Esophagus squamous epithelium (tissue), 5 donors: ENCODE data around the gene CLSTN3. TPM values are rescaled to one million over a fixed set of nuclear protein-coding genes. Genes with fewer than 3 reads are reported as not detected.
"Not testable (repeated sequence)": the region's sequence is repeated elsewhere in the genome, so short reads cannot be mapped to it uniquely, and the experiment has no call there.

Source experiments
- DNase-seq: peaks from one replicate; lab custom pipeline; 2025; lab: John Stamatoyannopoulos, UW
- H3K27ac ChIP-seq, 4 donors: fragments of 200-600 bp; sonication (generic); one replicate each; pipeline ENCODE4 v1.5.1; 2016 to 2019; ENCODE audit warnings: mild to moderate bottlenecking in 1 of 4
- H3K27me3 ChIP-seq, 4 donors: fragments of 200-600 bp; sonication (generic); 1 replicate in 3 of 4; 2 replicates in 1 of 4; pipeline versions ENCODE4 v1.5.1 to v1.6.0; 2017 to 2021; ENCODE audit warnings: antibody characterized with exemption in 1 of 4
- H3K36me3 ChIP-seq, 3 donors: fragments of 200-600 bp; sonication (generic); one replicate each; pipeline ENCODE4 v1.5.1; 2016 to 2019
- H3K4me1 ChIP-seq, 3 donors: fragments of 200-600 bp; sonication (generic); one replicate each; pipeline ENCODE4 v1.5.1; 2017 to 2019
- H3K4me3 ChIP-seq, 4 donors: fragments of 200-600 bp; sonication (generic); 1 replicate in 3 of 4; 2 replicates in 1 of 4; pipeline ENCODE4 v1.5.1; 2016 to 2019; ENCODE audit warnings: mild to moderate bottlenecking in 2 of 4, moderate library complexity in 1 of 4
- H3K9me3 ChIP-seq, 3 donors: fragments of 200-600 bp; sonication (generic); one replicate each; pipeline ENCODE4 v1.5.1; 2016 to 2019
- CTCF ChIP-seq, 6 experiments: fragments of 450-650 bp in 4 of 6; fragments of 200-600 bp in 2 of 6; sonication (generic) in 2 of 6; IDR thresholded peaks; one replicate each; pipeline ENCODE4 v1.5.1; 2016 to 2019; ENCODE audit warnings: antibody characterized with exemption in 6 of 6, mild to moderate bottlenecking in 4 of 6, moderate library complexity in 4 of 6
- POLR2A ChIP-seq, 4 donors: fragments of 450-650 bp; IDR thresholded peaks; one replicate each; pipeline ENCODE4 v1.6.1; 2017; ENCODE audit warnings: antibody characterized with exemption in 4 of 4, mild to moderate bottlenecking in 4 of 4, moderate library complexity in 3 of 4
- WGBS, 2 donors: methylation state at CpG; one replicate each; pipeline ENCODE4 v1.1.5; 2018; 5-methylcytosine and 5-hydroxymethylcytosine counted together
- intact Hi-C: fragments of 100-400 bp; cut with DNase I; formaldehyde crosslinking; loops from one replicate; pipeline ENCODE4 v1.15.0; 2022
- total RNA-seq, 4 donors: library from RNA; depleted of rRNA; stranded (reverse); fragments of >200 nt; gene quantifications; one replicate each; pipeline ENCODE4 v1.1.0, GENCODE V29; 2016
- donor health status: DM: yes; HTN: yes; CAD: no.

Gene CLSTN3
- total RNA-seq, 4 donors from 2014 or later, result 4.8 to 12.4 (median 9.5) TPM

GRCh38 chr12:7171854-7172253, 41.7 kb downstream of the CLSTN3 start:
- H3K36me3 ChIP-seq, result no peaks in the 10 kb centered on the region
- no peaks in the 10 kb centered on the region for H3K4me1 ChIP-seq
- H3K27ac ChIP-seq, result no peak overlapping the region
- intact Hi-C loops, result no loop called here
- no peak for DNase-seq
- 47 to 61% methylated on average over 1 of the region's 1 CpG for WGBS, 2 donors
- H3K27me3 ChIP-seq, result peaks cover 0 to 35% (median 0%) of the 10 kb centered on the region in 4 donors
- H3K9me3 ChIP-seq, result peaks cover 0 to 33% (median 14%) of the 10 kb centered on the region in 3 donors
- no peak overlapping the region for H3K4me3 ChIP-seq
- TF ChIP-seq CTCF (IDR thresholded peaks at IDR 0.05) (no peak), POLR2A (IDR thresholded peaks at IDR 0.05) (no peak)

GRCh38 chr12:7175493-7175892, 45.3 kb downstream of the CLSTN3 start:
- Histone ChIP-seq H3K27me3 (peaks cover 0 to 50% (median 0%) of the 10 kb centered on the region in 4 donors), H3K36me3 (no peaks in the 10 kb centered on the region), H3K4me1 (no peaks in the 10 kb centered on the region), H3K4me3 (no peak overlapping the region), H3K9me3 (peaks cover 0 to 13% (median 0%) of the 10 kb centered on the region in 3 donors), H3K27ac (no peak overlapping the region)
- TF ChIP-seq CTCF (IDR thresholded peaks at IDR 0.05), result no peak
- TF ChIP-seq POLR2A (IDR thresholded peaks at IDR 0.05), result no peak
- no peak for DNase-seq
- intact Hi-C loops, result no loop called here

DNA sequence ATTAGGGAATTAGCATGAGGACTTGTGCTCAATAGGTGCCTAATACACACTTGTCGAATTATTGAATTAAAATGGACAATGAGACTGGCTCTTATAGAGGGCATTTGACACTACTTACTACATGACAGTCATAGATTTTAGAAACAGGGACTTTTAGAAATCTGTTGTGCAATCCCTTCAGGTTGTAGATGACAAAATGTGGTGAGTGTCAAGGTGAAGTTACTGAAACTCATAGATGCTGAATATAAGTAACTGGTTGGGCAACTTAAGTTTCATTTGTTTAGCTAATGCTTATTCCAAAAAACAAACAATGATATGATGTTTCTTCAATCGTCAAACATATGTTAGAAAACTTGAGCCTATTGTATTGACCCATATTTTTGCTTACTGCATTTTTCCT, 46.4 kb downstream of the CLSTN3 start:
- H3K9me3 ChIP-seq, result peaks cover 0 to 5% (median 0%) of the 10 kb centered on the region in 3 donors
- H3K36me3 ChIP-seq, result no peaks in the 10 kb centered on the region
- intact Hi-C loops, result no loop called here
- peaks cover 0 to 49% (median 0%) of the 10 kb centered on the region in 4 donors for H3K27me3 ChIP-seq
- no peaks in the 10 kb centered on the region for H3K4me1 ChIP-seq
- WGBS, 2 donors, result 45 to 56% methylated on average over 2 of the region's 2 CpGs
- TF ChIP-seq POLR2A (IDR thresholded peaks at IDR 0.05) (no peak), CTCF (IDR thresholded peaks at IDR 0.05) (no peak)
- H3K4me3 ChIP-seq, result no peak overlapping the region
- DNase-seq, result no peak
- H3K27ac ChIP-seq, result no peak overlapping the region

GRCh38 chr12:7178481-7178880, 48.3 kb downstream of the CLSTN3 start:
- 70 to 95% methylated on average over 2 of the region's 2 CpGs for WGBS, 2 donors
- H3K36me3 ChIP-seq, result no peaks in the 10 kb centered on the region
- H3K9me3 ChIP-seq, result no peaks in the 10 kb centered on the region

DNA sequence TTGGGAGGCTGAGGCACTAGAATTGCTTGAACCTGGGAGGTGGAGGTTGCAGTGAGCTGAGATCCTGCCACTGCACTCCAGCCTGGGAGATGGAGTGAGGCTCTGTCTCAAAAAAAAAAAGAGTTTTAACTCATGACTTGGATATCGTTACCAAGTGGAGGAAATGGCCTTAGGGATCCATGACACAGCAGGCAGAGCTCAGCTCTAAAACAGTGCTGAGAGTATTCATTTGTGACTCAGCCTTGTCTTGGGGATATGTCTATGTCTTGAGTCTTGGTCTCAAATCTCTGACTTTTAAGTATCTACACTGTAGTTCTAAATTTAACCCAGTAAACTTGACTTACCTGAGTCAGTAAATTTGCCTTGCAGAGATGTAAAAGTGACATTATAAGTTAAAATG, 50.5 kb downstream of the CLSTN3 start:
- WGBS, 2 donors, result 22 to 62% methylated on average over 1 of the region's 1 CpG
- no peak for DNase-seq
- no peak for TF ChIP-seq POLR2A (IDR thresholded peaks at IDR 0.05)
- TF ChIP-seq CTCF (IDR thresholded peaks at IDR 0.05), result no peak
- H3K27ac ChIP-seq, result no peak overlapping the region
- H3K27me3 ChIP-seq, result peaks cover 0 to 33% (median 0%) of the 10 kb centered on the region in 4 donors
- H3K9me3 ChIP-seq, result no peaks in the 10 kb centered on the region
- H3K4me1 ChIP-seq, result no peaks in the 10 kb centered on the region
- no peaks in the 10 kb centered on the region for H3K36me3 ChIP-seq
- intact Hi-C loops, result no loop called here
- no peak overlapping the region for H3K4me3 ChIP-seq

More at GRCh38 chr12:7178481-7178880, 48.3 kb downstream of the CLSTN3 start:
- Histone ChIP-seq H3K4me1 (no peaks in the 10 kb centered on the region), H3K4me3 (no peak overlapping the region), H3K27me3 (peaks cover 0 to 49% (median 0%) of the 10 kb centered on the region in 4 donors), H3K27ac (no peak overlapping the region)
- DNase-seq, result no peak
- intact Hi-C loops, result no loop called here
- TF ChIP-seq POLR2A (IDR thresholded peaks at IDR 0.05) (no peak), CTCF (IDR thresholded peaks at IDR 0.05) (no peak)

DNA sequence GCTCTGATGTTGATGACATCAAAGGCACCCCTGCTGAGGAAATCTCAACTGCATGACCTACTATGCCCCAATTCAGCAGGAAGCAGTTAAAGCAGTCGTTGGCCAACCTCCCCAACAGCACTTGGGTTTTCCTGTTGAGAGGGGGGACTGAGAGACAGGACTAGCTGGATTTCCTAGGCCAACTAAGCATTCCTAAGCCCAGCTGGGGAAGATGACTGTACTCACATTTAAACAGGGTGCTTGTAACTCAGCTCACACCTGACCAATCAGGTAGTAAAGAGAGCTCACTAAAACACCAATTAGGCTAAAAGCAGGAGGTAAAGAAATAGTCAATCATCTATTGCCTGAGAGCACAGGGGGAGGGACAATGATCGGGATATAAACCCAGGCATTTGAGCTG, 55.9 kb downstream of the CLSTN3 start:
- H3K27ac ChIP-seq, H3K27me3 ChIP-seq, DNase-seq, H3K9me3 ChIP-seq, H3K4me3 ChIP-seq, intact Hi-C loops, H3K36me3 ChIP-seq: not testable (repeated sequence)
- WGBS, 2 donors, result 28 to 43% methylated on average over 2 of the region's 2 CpGs
- H3K4me1 ChIP-seq, result peaks cover 10 to 25% (median 20%) of the 10 kb centered on the region in 3 donors
